Osteocyte (in vitro differentiated cells): Measurements from ENCODE around the gene TNS4. TPM values are rescaled to one million over a fixed set of nuclear protein-coding genes. Genes with fewer than 3 reads are reported as not detected.

Experiments
- DNase-seq: peaks from one replicate; pipeline ENCODE4 v3.0.0; 2021; ENCODE audit warnings: mixed read lengths; ENCODE audit not compliant: unreplicated experiment; ENCODE audit errors: extremely low spot score
- H3K27ac Mint-ChIP-seq: one replicate; pipeline ENCODE4 v1.8.0; 2021; ENCODE audit warnings: mild to moderate bottlenecking, mixed read lengths; ENCODE audit not compliant: unreplicated experiment
- H3K27me3 Mint-ChIP-seq: one replicate; pipeline ENCODE4 v1.8.0; 2021; ENCODE audit warnings: mixed read lengths; ENCODE audit not compliant: unreplicated experiment
- H3K36me3 Mint-ChIP-seq: one replicate; pipeline ENCODE4 v1.8.0; 2021; ENCODE audit warnings: mixed read lengths; ENCODE audit not compliant: unreplicated experiment
- H3K4me1 Mint-ChIP-seq: one replicate; pipeline ENCODE4 v1.8.0; 2021; ENCODE audit warnings: mixed read lengths; ENCODE audit not compliant: unreplicated experiment
- H3K4me3 Mint-ChIP-seq: one replicate; pipeline ENCODE4 v1.8.0; 2021; ENCODE audit warnings: mild to moderate bottlenecking, moderate library complexity, mixed read lengths; ENCODE audit not compliant: unreplicated experiment
- H3K9me3 Mint-ChIP-seq: one replicate; pipeline ENCODE4 v1.8.0; 2021; ENCODE audit warnings: mixed read lengths; ENCODE audit not compliant: unreplicated experiment
- CTCF ChIP-seq: fragments of 200-600 bp; sonication (generic); IDR thresholded peaks from 2 replicates; pipeline ENCODE4 v1.5.0; 2021; ENCODE audit warnings: antibody characterized with exemption, mild to moderate bottlenecking, moderate library complexity
- long read RNA-seq: library from polyadenylated mRNA; unstranded; transcript quantifications from one replicate; pipeline ENCODE4 v2.0.0, GENCODE V29; 2021
- total RNA-seq: library from RNA; stranded (reverse); gene quantifications from 2 replicates; pipeline ENCODE4 v1.2.1, GENCODE V29; 2021

Gene TNS4
- total RNA-seq, result 0.21 and 0.73 TPM in 2 replicates
- long read RNA-seq, result 0 reads

- no peaks in the 10 kb centered on the region for H3K27me3 Mint-ChIP-seq
- H3K9me3 Mint-ChIP-seq, result no peaks in the 10 kb centered on the region
- H3K4me1 Mint-ChIP-seq, result peaks cover 33% of the 10 kb centered on the region
- H3K36me3 Mint-ChIP-seq, result no peaks in the 10 kb centered on the region
- TF ChIP-seq CTCF, result no peak
- no peak within 1 kb of the TSS for H3K4me3 Mint-ChIP-seq
- no peak for DNase-seq
- no peak within 1 kb of the TSS for H3K27ac Mint-ChIP-seq
Measured at GRCh38 chr17:40501499-40501911, at the start of gene TNS4. Gene TNS4, minus strand, starts transcription at chr17:40501623. Its CDS starts 5,198 bp downstream, at chr17:40496425.

GRCh38 chr17:40550608-40551007, 49.2 kb upstream of the TNS4 start:
- Mint-ChIP-seq H3K4me3 (peak overlapping the region; percentile 11), H3K9me3 (no peaks in the 10 kb centered on the region), H3K36me3 (peaks cover 3% of the 10 kb centered on the region), H3K4me1 (peaks cover 85% of the 10 kb centered on the region), H3K27ac (peak overlapping the region; percentile 98), H3K27me3 (no peaks in the 10 kb centered on the region)
- DNase-seq, result no peak
- no peak for TF ChIP-seq CTCF

GRCh38 chr17:40548982-40549685, 47.7 kb upstream of the TNS4 start:
- Mint-ChIP-seq H3K9me3 (no peaks in the 10 kb centered on the region), H3K27ac (peak overlapping the region; percentile 98), H3K4me1 (peaks cover 82% of the 10 kb centered on the region), H3K36me3 (no peaks in the 10 kb centered on the region), H3K4me3 (peak overlapping the region; percentile 22), H3K27me3 (no peaks in the 10 kb centered on the region)
- peak; percentile 85 for DNase-seq
- TF ChIP-seq CTCF, result no peak

GRCh38 chr17:40548491-40548981, 47.1 kb upstream of the TNS4 start:
- Mint-ChIP-seq H3K36me3 (no peaks in the 10 kb centered on the region), H3K27ac (peak overlapping the region; percentile 98), H3K27me3 (no peaks in the 10 kb centered on the region), H3K4me1 (peaks cover 82% of the 10 kb centered on the region), H3K9me3 (no peaks in the 10 kb centered on the region), H3K4me3 (no peak overlapping the region)
- TF ChIP-seq CTCF, result no peak
- no peak for DNase-seq

- DNase-seq, result no peak
- Mint-ChIP-seq H3K36me3 (no peaks in the 10 kb centered on the region), H3K27ac (peak overlapping the region; percentile 98), H3K4me3 (no peak overlapping the region), H3K4me1 (peaks cover 82% of the 10 kb centered on the region), H3K27me3 (no peaks in the 10 kb centered on the region), H3K9me3 (no peaks in the 10 kb centered on the region)
- TF ChIP-seq CTCF, result no peak
Measured at GRCh38 chr17:40547785-40548478, 46.5 kb upstream of the TNS4 start.
